Kidney (tissue), 14 donors: ENCODE results near the gene TPRX2. TPM values are rescaled to one million over a fixed set of nuclear protein-coding genes. Genes with fewer than 3 reads are reported as not detected.

Experiments used
- DNase-seq, 5 donors: peaks; one replicate each; pipeline ENCODE4 v3.0.0-alpha.2; 2013 to 2020
- FAIRE-seq: peaks from 2 replicates; lab custom pipeline; 2012; peaks lifted over from hg19 to GRCh38; lab: Jason Lieb, UNC
- H3K27ac ChIP-seq, 2 donors: one replicate each; pipeline ENCODE4 v1.7.0; 2013; ENCODE audit warnings: low read depth in 2 of 2, low read length in 2 of 2, inconsistent platforms in 1 of 2
- H3K27me3 ChIP-seq: one replicate; pipeline ENCODE4 v1.7.1; 2013; ENCODE audit warnings: low read length, inconsistent platforms; ENCODE audit not compliant: control insufficient read depth, insufficient read depth
- H3K36me3 ChIP-seq, 3 donors: one replicate each; pipeline versions ENCODE4 v1.7.0 to v1.7.1; 2013; ENCODE audit warnings: low read length in 3 of 3, control low read depth in 1 of 3, inconsistent platforms in 1 of 3; ENCODE audit not compliant: insufficient read depth in 3 of 3, control insufficient read depth in 2 of 3
- H3K4me1 ChIP-seq, 3 donors: one replicate each; pipeline versions ENCODE4 v1.7.0 to v1.7.1; 2013; ENCODE audit warnings: low read length in 3 of 3, inconsistent platforms in 1 of 3, low read depth in 1 of 3; ENCODE audit not compliant: control insufficient read depth in 2 of 3, insufficient read depth in 2 of 3
- H3K4me3 ChIP-seq, 3 donors: one replicate each; pipeline versions ENCODE4 v1.7.0 to v1.8.1; 2013; ENCODE audit warnings: low read length in 3 of 3, control low read depth in 1 of 3, inconsistent platforms in 1 of 3
- H3K9ac ChIP-seq, 3 donors: one replicate each; pipeline versions ENCODE4 v1.7.0 to v1.7.1; 2013; ENCODE audit warnings: low read length in 3 of 3, control low read depth in 1 of 3, inconsistent platforms in 1 of 3
- H3K9me3 ChIP-seq, 3 donors: one replicate each; pipeline versions ENCODE4 v1.7.0 to v1.7.1; 2013; ENCODE audit warnings: low read length in 3 of 3, control low read depth in 1 of 3, inconsistent platforms in 1 of 3; ENCODE audit not compliant: control insufficient read depth in 2 of 3, insufficient read depth in 1 of 3
- CTCF ChIP-seq: IDR thresholded peaks from 3 replicates; pipeline ENCODE4 v1.5.1; 2012; ENCODE audit warnings: mild to moderate bottlenecking, moderate library complexity, borderline replicate concordance; ENCODE audit not compliant: insufficient read depth; ENCODE audit errors: extremely low read depth
- intact Hi-C: fragments of 100-400 bp; cut with DNase I; formaldehyde crosslinking; loops from one replicate; pipeline ENCODE4 v1.11.1; 2022
- polyA plus RNA-seq: library from polyadenylated mRNA; stranded (reverse); fragments of 350-450 nt; fragmentation: Illumina TruSeq; extraction: RNeasy Lipid Tissue Mini Kit (QIAGEN cat#74804); gene quantifications from one replicate; pipeline ENCODE4 v1.2.3, GENCODE V29; 2014; ENCODE audit warnings: low read depth, low replicate concordance; ENCODE audit not compliant: insufficient read depth
- total RNA-seq: library from RNA; stranded (reverse); fragmentation: NEBNext Ultra II Directional; extraction: Animal tissue kit (Norgen Biotek cat#: 25700); gene quantifications from one replicate; pipeline ENCODE4 v1.2.1, GENCODE V29; 2021
- donor health status: control.
- donor health status: control.
- donor health status: control.
- donor health status: control.
- donor health status: control.
- donor health status: DM: yes; HTN: yes; CAD: no.
- donor health status: Normal renal cell carcinoma (clear cell type).

TPRX2 gene
- total and polyA plus RNA-seq, 2 donors from 2014 or later, result not detected

GRCh38 chr19:47819858-47820257, 39.2 kb upstream of the TPRX2 start:
- H3K9me3 ChIP-seq, result no peaks in the 10 kb centered on the region
- no peak for TF ChIP-seq CTCF
- H3K36me3 ChIP-seq, result no peaks in the 10 kb centered on the region
- H3K27me3 ChIP-seq, result peaks cover 2% of the 10 kb centered on the region
- H3K4me3 ChIP-seq, result no peak overlapping the region
- DNase-seq, result peak in 3 of 5 donors; percentile 14 to 27 (median 25)
- no peak overlapping the region for H3K27ac ChIP-seq
- intact Hi-C loops, result no loop called here
- H3K9ac ChIP-seq, result no peak overlapping the region
- H3K4me1 ChIP-seq, result no peaks in the 10 kb centered on the region
- no peak for FAIRE-seq

GRCh38 chr19:47820410-47820809, 38.6 kb upstream of the TPRX2 start:
- no peaks in the 10 kb centered on the region for H3K9me3 ChIP-seq
- no peaks in the 10 kb centered on the region for H3K36me3 ChIP-seq
- intact Hi-C loops, result no loop called here
- no peak overlapping the region for H3K4me3 ChIP-seq
- peaks cover 2% of the 10 kb centered on the region for H3K27me3 ChIP-seq
- FAIRE-seq, result no peak
- DNase-seq, result no peak
- no peaks in the 10 kb centered on the region for H3K4me1 ChIP-seq
- no peak overlapping the region for H3K27ac ChIP-seq
- H3K9ac ChIP-seq, result no peak overlapping the region
- no peak for TF ChIP-seq CTCF

GRCh38 chr19:47821460-47822020, 37.5 kb upstream of the TPRX2 start, which contains the start of gene CRX:
TSS of gene CRX (plus strand) at chr19:47821937. CDS start at chr19:47834444, 12,507 bp downstream.
- TF ChIP-seq CTCF, result no peak
- no peaks in the 10 kb centered on the region for H3K9me3 ChIP-seq
- no peak for FAIRE-seq
- no peak within 1 kb of the TSS for H3K27ac ChIP-seq
- no peaks in the 10 kb centered on the region for H3K4me1 ChIP-seq
- DNase-seq, result no peak
- no peak within 1 kb of the TSS for H3K9ac ChIP-seq
- no peak within 1 kb of the TSS for H3K4me3 ChIP-seq
- peaks cover 2% of the 10 kb centered on the region for H3K27me3 ChIP-seq
- no peaks in the 10 kb centered on the region for H3K36me3 ChIP-seq
- intact Hi-C loops, result no loop called here

- H3K27me3 ChIP-seq, result peaks cover 2% of the 10 kb centered on the region
- FAIRE-seq, result no peak
- no peaks in the 10 kb centered on the region for H3K36me3 ChIP-seq
- H3K4me1 ChIP-seq, result no peaks in the 10 kb centered on the region
- TF ChIP-seq CTCF, result no peak
- no peak overlapping the region for H3K27ac ChIP-seq
- intact Hi-C loops, result no loop called here
- H3K9me3 ChIP-seq, result peaks cover 0 to 6% (median 0%) of the 10 kb centered on the region in 3 donors
- DNase-seq, result no peak
- H3K9ac ChIP-seq, result no peak overlapping the region
- H3K4me3 ChIP-seq, result no peak overlapping the region
These were observed 34.6 kb upstream of the TPRX2 start for GRCh38 chr19:47824396-47824795.
